ENCODE data around the gene RXFP1.

RXFP1 gene

GRCh38 chr4:158521484-158522088, at the start of gene RXFP1:
Gene RXFP1 (plus strand): TSS chr4:158521882. CDS start chr4:158521977, 95 bp downstream.
- no peak for DNase-seq (ENCODE audit: low read depth)

- DNase-seq (ENCODE audit: low read depth) = no peak
These were observed 39.9 kb upstream of the RXFP1 start for GRCh38 chr4:158481811-158482210.

DNA sequence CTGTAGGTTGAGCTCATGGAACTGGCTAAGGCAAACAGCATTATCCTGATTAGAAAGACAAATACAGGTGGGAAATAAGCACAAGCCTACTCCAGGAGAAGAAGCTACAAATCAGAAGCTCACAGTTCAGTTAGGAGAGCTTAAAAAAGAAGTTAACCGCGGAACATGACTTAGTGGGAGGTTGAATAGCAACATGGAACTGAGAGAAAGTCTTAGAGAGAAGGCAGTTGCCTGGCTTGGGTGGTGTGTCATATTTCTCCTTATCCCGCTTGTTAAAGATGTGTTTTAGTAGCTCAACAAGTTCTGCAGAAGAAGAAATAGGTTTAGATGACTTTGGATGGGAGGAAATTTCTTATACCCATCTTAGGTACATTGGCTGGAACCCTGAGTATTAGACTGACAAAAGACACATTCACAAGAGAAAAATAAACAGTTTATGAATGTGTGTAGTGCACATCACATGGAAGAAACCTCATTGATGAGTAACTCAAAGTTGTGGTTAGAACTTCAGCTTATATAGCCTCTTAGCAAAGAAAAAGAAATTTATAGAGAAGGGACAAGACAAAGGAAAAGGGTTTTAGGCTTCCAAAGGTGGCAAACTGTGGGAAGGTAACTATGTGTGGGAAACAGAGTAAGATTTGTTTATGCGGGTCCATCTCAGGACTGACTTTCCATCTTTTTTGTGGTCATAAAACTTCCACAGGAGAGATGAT, 37.4 kb upstream of the RXFP1 start:
- DNase-seq (ENCODE audit: low read depth) = peak; percentile 5

GRCh38 chr4:158490629-158491028, 31.1 kb upstream of the RXFP1 start:
- DNase-seq (ENCODE audit: low read depth) = no peak

DNA sequence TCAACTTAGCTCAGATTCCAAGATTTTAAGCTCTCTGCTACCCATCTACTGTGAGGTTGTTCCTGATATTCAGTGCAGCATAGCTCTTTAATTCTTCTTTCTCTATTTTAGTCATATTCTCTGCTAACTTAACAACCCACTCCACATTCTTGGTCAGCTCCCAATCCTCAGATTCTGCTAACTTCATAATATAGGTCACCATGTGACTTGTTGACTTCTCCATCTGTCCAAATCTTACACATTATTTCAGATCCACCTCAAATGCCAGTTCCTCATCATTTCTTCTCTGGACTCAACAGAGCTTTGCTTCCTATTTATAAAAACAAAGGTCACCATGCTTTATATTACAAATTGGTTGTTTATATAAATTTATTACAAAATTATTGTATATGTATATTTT, 29.3 kb upstream of the RXFP1 start:
- no peak for DNase-seq (ENCODE audit: low read depth)

- no peak for DNase-seq (ENCODE audit: low read depth)
These were observed 25.5 kb upstream of the RXFP1 start for GRCh38 chr4:158496030-158496741.

- no peak for DNase-seq (ENCODE audit: low read depth)
These were observed 21.6 kb upstream of the RXFP1 start for GRCh38 chr4:158500054-158500453.

GRCh38 chr4:158513256-158513655, 8.4 kb upstream of the RXFP1 start:
- DNase-seq (ENCODE audit: low read depth) = no peak

DNA sequence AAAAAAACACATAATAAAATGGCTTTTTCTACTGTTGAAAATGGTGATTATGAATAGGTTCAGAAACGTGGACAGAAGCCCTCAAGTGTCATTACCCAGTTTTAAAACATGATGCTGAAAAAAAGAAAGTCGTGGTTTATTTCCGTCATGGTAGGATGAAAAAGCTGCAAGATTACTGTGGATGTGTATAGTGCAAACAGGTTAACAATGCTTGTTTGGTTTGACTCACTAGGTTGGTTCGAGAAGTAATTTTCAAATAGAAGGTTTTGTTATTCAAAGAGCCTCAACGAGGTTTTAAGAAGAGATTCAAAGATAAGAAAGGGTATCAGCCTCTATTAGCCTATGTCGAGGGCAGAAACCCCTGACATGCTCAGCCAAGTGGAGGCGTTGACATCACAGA, 2.5 kb upstream of the RXFP1 start:
- DNase-seq (ENCODE audit: low read depth) = no peak

DNA sequence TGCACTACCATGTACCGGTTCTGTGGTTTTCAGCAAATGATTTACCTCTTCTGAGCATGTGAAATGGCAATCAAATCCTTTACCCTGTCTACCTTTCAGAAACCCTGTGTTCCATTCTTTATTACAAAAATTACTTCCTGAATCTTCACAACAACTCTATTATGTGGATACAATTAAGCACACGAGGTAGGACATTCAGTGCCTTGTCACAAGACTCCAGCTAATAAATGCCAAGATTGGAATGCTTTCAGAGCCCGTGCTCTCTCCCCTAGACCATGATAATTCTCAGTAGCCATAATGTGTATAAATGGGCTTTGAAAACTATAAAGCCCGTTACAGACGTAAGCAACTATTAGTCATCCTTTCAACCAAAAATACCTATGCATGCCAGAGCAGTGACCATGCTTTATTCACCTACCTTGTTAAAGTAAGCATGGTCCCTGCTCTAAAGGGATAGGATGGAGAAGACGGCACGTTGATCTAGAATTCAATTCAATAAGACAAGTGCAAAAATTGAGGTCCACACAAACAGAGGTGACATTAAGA, 2.4 kb downstream of the RXFP1 start:
- no peak for DNase-seq (ENCODE audit: low read depth)

- DNase-seq (ENCODE audit: low read depth) = no peak
These were observed 5.8 kb downstream of the RXFP1 start for GRCh38 chr4:158527516-158527915.

GRCh38 chr4:158529505-158529904, 7.8 kb downstream of the RXFP1 start:
- no peak for DNase-seq (ENCODE audit: low read depth)

- DNase-seq (ENCODE audit: low read depth) = peak; percentile 2
These were observed 8.7 kb downstream of the RXFP1 start for GRCh38 chr4:158530381-158530780.

DNA sequence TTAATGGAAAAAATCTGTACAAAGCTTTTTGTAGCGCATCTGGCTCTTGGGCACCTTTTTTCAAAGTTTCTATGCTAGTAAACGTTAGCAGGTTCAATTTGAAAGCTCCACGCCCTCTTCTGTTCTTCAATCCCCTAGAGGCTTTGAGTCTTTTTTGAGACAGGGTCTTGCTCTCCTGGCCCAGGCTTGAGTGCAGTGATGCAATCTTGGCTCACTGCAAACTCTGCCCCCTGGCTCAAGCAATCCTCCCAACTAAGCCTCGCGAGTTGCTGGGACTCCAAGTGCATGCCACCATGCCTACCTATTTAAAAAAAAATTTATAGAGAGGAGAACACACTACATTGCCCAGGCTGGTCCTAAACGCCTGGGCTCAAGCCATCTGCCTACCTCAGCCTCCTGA, 9.2 kb downstream of the RXFP1 start:
- no peak for DNase-seq (ENCODE audit: low read depth)

DNA sequence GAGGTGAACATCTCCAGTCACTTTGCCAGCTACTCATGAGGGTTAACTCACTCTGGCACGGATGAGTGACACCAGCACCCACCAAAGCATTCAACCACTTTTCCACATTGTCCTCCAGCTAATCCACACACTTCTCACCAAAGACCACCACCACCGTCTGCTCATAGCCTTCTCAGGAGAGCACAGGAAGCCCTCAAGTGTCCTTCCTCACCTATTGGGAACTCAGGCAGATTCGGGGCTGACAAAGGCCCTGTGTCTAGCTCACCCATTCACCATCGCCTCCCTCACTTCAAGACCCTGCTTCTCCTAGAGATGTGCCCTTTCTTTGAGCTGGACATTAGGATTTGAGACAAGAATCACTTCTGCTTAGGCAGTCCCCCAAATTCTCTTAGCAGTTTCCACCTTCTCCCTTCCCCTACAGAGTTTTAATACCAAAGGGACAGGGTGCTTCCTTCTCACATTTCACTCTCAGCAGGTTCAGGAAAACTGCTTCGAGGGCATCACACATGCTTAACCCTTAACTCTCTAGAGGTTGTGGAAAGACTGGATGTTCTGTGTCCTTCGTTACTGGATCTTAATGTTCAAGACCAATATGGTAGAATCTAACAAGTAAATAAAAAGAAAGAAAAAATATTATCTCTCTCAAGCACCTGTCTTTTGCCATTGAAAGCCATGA, 11.0 kb downstream of the RXFP1 start:
- no peak for DNase-seq (ENCODE audit: low read depth)

DNA sequence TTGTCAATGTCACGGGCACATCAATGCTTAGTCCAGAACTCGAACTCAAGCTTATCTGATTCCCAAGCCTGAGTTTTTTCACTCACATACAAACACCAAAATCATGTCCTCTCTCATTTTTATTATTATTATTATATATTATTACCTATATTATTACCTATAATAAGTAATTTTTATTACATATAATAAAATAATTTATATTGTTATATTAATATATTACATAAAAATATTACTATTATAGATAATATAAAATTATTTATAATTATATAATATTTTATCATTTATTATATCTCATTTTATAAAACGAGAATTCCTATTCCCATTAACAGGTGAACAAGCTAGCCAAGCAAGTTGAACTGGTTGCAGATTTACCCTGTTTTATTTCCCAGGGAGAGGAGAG, 13.0 kb downstream of the RXFP1 start:
- no peak for DNase-seq (ENCODE audit: low read depth)

DNA sequence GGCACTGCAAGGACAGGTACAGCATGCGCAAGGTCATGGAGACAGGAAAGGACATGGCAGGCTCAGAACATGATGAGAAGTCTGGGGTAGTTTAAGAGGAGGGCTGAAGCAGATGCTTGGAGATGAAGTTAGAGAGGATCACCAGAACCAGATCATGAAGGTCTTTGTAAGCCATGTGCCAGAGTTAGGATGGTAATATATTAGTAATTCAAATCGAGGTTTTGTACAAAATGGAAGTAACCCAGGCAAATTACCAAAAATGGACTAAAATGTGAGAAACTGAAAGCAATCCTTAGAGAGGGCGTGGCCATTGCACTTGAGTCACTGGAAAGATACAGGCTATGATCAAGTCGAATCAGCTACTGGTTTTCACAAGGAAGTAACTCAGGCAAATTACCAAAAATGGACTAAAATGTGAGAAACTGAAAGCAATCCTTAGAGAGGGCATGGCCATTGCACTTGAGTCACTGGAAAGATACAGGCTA, 13.5 kb downstream of the RXFP1 start:
- peak; percentile 51 for DNase-seq (ENCODE audit: low read depth)

DNA sequence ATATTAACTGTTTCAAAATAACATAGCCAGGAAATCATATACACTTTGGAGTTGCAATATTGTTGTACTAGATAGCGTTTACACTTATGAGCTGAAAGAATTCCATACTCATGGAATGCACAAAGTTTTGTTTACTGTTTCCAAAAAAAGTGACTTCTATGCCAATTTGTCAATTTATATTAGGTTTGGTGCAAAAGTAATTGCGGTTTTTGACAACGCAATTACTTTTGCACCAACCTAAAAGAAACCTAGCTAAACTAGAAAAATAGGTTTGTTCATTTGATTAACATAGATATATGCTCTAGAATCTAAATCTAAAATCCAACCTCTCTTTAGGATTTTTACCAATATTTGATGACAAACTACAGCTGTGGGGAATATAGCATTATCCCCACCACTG, 15.2 kb downstream of the RXFP1 start:
- DNase-seq (ENCODE audit: low read depth) = no peak

DNA sequence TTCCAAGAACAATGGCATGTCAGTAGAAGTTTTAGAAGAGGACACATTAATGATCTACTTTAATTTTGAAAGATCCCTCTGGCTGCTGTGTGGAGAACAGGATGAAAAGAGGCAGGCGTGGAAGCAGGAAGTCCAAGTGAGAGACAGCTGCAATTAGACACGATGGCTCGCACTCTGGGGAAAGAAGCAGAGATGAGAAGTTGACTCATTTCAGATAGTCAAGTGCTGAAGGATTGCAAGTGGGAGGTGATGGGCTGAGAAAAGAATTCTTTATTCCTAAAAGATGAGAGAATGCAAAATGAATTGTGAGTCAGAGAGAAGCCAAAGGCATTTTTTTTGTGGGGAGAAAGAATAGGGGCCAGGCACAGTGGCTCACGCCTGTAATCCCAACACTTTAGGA, 16.5 kb downstream of the RXFP1 start:
- DNase-seq (ENCODE audit: low read depth) = peak; percentile 39

DNA sequence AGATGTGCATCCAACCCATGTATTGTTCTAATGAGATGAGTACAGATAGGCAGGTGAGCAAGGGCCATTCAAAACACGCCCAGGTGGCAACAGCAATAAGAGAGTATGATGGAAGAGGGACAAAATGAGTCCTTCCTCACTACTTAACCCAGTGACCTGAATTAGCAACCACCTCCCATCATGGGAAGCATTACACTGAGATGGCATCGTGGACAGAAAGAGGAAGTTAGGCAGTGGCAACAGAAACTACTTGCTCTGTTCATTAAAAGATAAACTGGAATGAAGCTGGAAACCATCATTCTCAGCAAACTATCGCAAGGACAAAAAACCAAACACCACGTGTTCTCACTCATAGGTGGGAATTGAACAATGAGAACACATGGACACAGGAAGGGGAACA, 17.2 kb downstream of the RXFP1 start:
- DNase-seq (ENCODE audit: low read depth) = no peak

DNA sequence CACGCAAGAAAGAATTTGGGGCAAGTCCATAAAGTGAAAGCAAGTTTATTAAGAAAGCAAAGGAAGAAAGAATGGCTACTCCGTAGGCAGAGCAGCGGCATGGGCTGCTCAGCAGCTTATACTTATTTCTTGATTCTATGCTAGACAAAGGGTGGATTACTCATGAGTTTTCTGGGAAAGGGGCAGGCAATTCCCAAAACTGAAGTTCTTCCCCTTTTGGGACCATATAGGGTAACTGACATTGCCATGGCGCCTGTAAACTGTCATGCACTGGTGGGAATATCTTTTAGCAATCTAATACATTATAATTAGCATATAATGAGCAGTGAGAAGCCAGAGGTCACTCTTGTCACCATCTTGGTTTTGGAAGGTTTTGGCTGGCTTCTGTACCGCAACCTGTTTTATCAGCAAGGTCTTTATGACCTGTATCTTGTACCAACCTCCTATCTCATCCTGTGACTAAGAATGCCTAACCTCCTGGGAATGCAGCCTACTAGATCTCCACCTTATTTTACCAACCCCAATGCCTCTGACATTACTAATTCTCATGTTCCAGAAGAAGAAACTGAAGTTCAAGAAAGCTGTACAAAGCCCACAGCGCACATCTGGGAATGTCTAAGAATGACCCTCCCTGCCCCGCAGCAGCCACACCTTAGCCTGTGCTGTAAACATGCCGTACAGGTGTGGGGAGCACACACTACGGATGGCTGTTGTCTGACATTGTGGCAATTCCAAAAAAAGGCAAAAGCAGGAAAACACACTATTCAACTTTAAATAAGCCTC, 18.6 kb downstream of the RXFP1 start:
- DNase-seq (ENCODE audit: low read depth) = peak; percentile 1

DNA sequence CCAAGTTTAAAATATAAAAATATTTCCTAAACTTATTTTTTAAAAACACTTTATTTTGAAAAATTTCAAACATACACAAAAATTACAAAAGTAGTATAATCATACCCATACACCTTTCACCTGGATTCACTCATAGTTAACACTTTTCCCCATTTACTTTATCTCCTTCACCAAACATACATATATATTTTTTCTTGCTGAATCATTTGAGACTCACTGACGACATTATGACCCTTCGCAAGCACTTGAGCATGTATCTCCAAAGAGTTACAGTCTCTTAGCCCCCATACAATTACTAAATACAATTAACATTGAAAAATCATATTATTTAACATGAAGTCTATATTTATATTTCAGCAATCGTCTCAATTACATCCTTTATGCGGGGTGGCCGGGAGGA, 19.8 kb downstream of the RXFP1 start:
- DNase-seq (ENCODE audit: low read depth) = no peak
